ENCODE data around the gene CAPZB.

- no peak for TF ChIP-seq POLR2A (IDR thresholded peaks at IDR 0.05)
- TF ChIP-seq CTCF (IDR thresholded peaks at IDR 0.05): no peak
Observed at GRCh38 chr1:19404748-19405147, 80.6 kb downstream of the CAPZB start.
